Activated CD8-positive, alpha-beta memory T cell treated with anti-CD3 and anti-CD28 coated beads for 4 hours (primary cell): ENCODE data around the gene FAM90A26.
"Not testable (repeated sequence)": the region's sequence is repeated elsewhere in the genome, so short reads cannot be mapped to it uniquely, and the experiment has no call there.

Experiments used
- DNase-seq, 2 donors: peaks; one replicate each; pipeline ENCODE4 v3.0.0-alpha.2; 2020; ENCODE audit warnings: low read depth in 2 of 2

The FAM90A26 gene

DNA sequence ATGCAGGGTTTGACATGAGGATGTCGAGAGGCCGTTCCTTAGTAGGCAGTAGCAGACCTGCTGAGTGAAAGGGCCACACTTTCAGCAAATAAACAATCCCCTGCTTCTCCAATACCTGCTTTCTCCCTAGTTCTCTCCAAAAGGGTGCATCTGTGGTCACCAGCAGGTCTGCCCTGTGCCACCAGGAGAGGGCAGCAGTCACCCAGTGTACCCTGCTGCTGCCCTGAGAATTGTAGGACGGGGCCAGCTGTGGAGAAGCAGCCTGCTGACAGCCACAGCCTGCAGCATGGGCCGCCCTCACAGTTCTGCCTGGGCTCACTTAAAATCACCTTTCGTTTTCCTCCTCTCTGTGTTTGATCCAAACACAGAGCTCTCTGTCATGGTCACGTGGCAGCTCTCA is 11.8 kb upstream of the FAM90A26 start:
- DNase-seq: not testable (repeated sequence)

DNA sequence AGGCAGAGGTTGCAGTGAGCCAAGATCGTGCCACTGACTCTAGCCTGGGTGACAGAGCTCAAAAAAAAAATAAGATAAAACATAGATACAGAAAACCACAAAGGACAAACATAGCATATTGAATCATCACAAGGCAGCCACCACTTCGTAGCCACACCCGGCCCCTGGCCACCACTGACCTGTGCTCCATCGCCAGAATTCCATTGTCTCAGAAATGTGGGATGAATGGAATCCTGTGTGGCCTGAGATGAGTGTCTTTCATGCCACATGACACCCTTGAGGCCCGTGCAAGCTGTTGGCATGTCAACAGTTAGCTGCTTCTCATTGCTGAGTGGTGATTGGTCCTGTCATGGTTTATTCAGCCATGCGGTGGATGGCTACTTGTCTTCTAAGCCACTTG is 10.2 kb upstream of the FAM90A26 start:
- DNase-seq: not testable (repeated sequence)

DNA sequence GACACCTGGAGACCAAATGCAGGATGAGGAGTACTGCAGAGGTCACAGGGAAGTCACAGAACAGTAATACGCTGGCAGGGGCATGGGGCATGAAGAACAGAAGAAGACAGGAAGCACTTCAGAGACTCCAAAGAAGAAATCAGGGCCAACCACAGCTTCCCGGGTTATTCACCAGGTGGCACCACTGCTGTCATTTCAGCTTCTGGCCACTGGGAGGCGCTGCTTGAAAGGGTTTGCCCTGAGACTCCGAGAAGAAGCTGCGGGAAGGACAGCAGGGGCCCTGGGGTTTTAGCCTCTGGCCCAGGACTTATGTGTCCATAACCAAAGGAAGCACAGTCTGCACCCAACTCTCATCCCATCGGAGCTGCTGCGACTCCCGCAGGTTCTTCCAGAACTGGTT is 4.2 kb upstream of the FAM90A26 start:
- not testable (repeated sequence) for DNase-seq

DNA sequence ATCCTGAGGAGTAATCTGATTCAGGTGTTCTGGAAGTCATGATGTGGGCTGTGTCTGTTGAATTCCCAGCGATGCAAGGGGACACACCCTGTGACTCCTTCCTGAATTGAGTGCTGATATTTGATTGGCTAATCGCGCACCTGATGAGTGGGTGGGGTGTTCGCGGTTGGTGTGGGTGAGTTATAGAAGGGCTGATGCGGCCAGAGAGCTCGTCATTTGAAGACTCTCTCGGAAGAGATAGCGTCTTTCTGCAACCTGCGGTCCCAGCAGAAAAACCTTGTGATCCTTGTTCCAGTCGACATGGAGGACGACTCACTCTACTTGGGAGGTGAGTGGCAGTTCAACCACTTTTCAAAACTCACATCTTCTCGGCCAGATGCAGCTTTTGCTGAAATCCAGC is 40.1 kb downstream of the FAM90A26 start, which contains the start of gene USP17L10:
USP17L10 (plus strand) TSS at position 301 of the 400 bp plus-strand sequence; CDS start at position 301, 0 bp downstream.
- not testable (repeated sequence) for DNase-seq

DNA sequence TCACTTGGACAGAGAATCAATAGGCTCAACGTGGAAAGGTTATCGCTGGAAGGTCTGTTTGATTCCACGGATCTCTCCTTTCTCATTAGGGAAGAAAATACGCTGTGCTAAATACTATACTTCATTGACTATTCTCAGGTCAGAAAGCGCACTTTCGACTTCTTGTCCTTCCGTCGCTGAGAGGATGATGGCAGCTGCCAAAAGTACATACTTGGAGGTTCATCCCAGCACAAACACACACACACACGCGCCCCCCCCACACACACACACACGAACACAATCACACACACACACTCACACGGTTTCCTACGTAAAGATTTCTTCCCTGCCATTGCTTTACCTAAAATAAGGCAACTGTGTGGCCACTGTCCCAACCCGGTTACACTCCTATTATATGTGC is 44.5 kb downstream of the FAM90A26 start:
- DNase-seq: not testable (repeated sequence)

DNA sequence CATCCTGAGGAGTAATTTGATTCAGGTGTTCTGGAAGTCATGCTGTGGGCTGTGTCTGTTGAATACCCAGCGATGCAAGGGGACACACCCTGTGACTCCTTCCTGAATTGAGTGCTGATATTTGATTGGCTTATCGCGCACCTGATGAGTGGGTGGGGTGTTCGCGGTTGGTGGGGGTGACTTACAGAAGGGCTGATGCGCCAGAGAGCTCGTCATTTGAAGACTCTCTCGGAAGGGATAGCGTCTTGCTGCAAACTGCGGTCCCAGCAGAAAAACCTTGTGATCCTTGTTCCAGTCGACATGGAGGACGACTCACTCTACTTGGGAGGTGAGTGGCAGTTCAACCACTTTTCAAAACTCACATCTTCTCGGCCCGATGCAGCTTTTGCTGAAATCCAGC is 44.9 kb downstream of the FAM90A26 start, which contains the start of gene USP17L11:
USP17L11 (plus strand) TSS at position 301 of the 400 bp plus-strand sequence; CDS start at position 301, 0 bp downstream.
- DNase-seq: not testable (repeated sequence)

DNA sequence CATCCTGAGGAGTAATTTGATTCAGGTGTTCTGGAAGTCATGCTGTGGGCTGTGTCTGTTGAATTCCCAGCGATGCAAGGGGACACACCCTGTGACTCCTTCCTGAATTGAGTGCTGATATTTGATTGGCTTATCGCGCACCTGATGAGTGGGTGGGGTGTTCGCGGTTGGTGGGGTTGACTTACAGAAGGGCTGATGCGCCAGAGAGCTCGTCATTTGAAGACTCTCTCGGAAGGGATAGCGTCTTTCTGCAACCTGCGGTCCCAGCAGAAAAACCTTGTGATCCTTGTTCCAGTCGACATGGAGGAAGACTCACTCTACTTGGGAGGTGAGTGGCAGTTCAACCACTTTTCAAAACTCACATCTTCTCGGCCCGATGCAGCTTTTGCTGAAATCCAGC is 49.6 kb downstream of the FAM90A26 start, which contains the start of gene USP17L12:
USP17L12 (plus strand) TSS at position 301 of the 400 bp plus-strand sequence; CDS start at position 301, 0 bp downstream.
- DNase-seq: not testable (repeated sequence)

DNA sequence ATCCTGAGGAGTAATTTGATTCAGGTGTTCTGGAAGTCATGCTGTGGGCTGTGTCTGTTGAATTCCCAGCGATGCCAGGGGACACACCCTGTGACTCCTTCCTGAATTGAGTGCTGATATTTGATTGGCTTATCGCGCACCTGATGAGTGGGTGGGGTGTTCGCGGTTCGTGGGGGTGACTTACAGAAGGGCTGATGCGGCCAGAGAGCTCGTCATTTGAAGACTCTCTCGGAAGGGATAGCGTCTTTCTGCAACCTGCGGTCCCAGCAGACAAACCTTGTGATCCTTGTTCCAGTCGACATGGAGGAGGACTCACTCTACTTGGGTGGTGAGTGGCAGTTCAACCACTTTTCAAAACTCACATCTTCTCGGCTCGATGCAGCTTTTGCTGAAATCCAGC is 54.4 kb downstream of the FAM90A26 start, which contains the start of gene USP17L13:
USP17L13 (plus strand) TSS at position 301 of the 400 bp plus-strand sequence; CDS start at position 301, 0 bp downstream.
- not testable (repeated sequence) for DNase-seq
